HG03354 (cell line): ENCODE measurements around the gene SPATA17.

Source experiments
- ATAC-seq: cut with Tn5 transposase; IDR thresholded peaks from one replicate; pipeline ENCODE4 v1.9.1; 2021; ENCODE audit warnings: mild to moderate bottlenecking; ENCODE audit not compliant: unreplicated experiment, poor library complexity, severe bottlenecking

The SPATA17 gene

GRCh38 chr1:217896490-217896889 lies 265.3 kb downstream of the SPATA17 start:
- no peak for ATAC-seq

GRCh38 chr1:217897100-217897499 lies 266.0 kb downstream of the SPATA17 start:
- ATAC-seq: no peak

GRCh38 chr1:217899614-217900013 lies 268.5 kb downstream of the SPATA17 start:
- no peak for ATAC-seq

DNA sequence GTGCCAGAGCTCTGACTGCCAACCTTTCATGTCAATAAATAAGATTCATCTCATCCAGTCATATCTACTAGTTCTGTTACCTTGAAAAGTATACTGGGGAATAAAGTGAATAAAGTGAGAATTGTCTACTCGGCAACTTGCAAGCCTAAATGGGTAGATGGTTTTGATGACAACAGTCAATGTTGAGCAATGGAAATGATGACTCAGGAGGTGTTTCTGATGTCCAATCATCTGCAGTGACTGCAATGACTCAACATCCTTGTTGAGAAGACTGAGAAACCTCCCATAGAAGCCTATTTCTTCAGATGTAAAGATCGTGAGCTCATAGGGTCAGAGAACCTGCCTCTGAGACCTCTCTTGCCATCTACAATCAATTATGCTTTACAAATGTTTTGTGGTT lies 276.4 kb downstream of the SPATA17 start:
- ATAC-seq: no peak

DNA sequence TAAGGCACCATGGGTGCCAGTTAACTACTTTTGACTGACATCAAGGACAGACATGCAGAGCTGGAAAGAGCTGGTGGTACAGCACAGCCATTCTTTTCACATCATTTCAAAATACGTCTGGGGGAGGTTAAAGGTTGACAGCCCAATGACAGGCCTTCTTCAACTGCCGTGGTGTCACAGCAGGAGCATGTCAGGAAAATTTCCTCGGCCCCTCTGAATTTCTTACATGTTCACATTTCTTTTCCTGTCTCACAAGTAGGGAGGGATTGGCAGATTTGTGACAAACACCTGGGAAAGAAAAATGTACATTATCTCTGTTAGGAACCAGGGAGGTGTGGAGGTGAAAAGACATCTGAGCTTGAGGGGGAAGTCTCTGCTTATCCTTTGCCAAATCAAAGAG lies 279.1 kb downstream of the SPATA17 start:
- no peak for ATAC-seq

GRCh38 chr1:217910791-217911320 lies 279.7 kb downstream of the SPATA17 start:
- no peak for ATAC-seq

GRCh38 chr1:217911908-217912307 lies 280.8 kb downstream of the SPATA17 start:
- no peak for ATAC-seq

- ATAC-seq: no peak
Measured at GRCh38 chr1:217917281-217917887, 286.2 kb downstream of the SPATA17 start.

DNA sequence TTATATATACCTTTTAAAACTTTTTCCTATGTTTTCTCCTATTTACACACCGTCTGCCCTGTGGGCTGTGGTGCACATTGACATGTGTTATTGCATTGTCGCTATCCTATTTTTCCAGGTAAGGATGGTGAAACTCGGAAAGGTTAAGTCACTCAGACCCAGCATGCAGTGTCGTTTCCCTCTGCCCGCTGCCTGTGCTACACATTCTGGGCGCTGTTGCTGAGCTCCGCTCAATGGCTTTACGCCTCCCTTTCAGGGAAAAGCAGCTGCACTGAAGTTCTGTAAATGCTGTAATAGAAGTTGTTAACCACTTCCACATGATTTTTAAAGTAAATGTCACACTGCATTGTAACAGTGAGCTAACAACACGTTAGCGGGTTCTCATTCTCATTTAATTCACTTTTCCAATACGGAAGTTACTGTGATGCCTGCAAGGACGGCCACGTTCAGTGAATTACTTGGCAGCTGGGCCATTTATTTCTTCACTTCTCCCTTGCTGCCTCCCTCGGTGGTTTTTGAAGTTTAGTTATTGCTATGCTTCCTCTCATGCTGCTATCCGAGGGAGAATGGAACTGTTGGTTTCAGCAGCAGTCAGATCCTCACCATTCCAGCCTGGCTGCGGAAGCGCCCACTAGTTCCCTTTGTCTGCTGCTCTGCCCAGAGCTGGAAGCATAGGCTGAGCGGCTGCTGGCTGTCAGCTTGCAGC lies 288.7 kb downstream of the SPATA17 start:
- no peak for ATAC-seq
